IMR-90 (cell line): ENCODE data around the gene PRKCH.
A peak's percentile ranks its signal among the peaks of the same experiment; 100 is the strongest.

Experiments
- CEBPB ChIP-seq: IDR thresholded peaks from 2 replicates; pipeline ENCODE4 v1.6.1; 2012; ENCODE audit warnings: low read depth, low read length, improper control_type of control experiment
- CHD1 ChIP-seq: IDR thresholded peaks from 2 replicates; pipeline ENCODE4 v1.6.1; 2012; ENCODE audit warnings: low read depth, low read length, improper control_type of control experiment
- CTCF ChIP-seq: conservative IDR thresholded peaks from 2 replicates; pipeline ENCODE4 v1.5.1; 2012; ENCODE audit warnings: mild to moderate bottlenecking, low read depth, low read length, improper control_type of control experiment
- ELK1 ChIP-seq: fragments of 150-350 bp; IDR thresholded peaks from 2 replicates; pipeline ENCODE4 v1.6.1; 2016; ENCODE audit warnings: low read depth, mild to moderate bottlenecking, low read length, moderate library complexity, borderline replicate concordance
- FOS ChIP-seq: fragments of 150-350 bp; IDR thresholded peaks from 2 replicates; pipeline ENCODE4 v1.6.1; 2016; ENCODE audit warnings: low read depth, low read length
- MAFK ChIP-seq: IDR thresholded peaks from 2 replicates; pipeline ENCODE4 v1.6.1; 2012; ENCODE audit warnings: low read depth, low read length, improper control_type of control experiment
- POLR2A ChIP-seq: IDR thresholded peaks from 2 replicates; pipeline ENCODE4 v1.6.1; 2012; ENCODE audit warnings: mild to moderate bottlenecking, low read depth, low read length
- RAD21 ChIP-seq: IDR thresholded peaks from 2 replicates; pipeline ENCODE4 v1.6.1; 2012; ENCODE audit warnings: low read length, improper control_type of control experiment
- RCOR1 ChIP-seq: IDR thresholded peaks from 2 replicates; pipeline ENCODE4 v1.6.1; 2012; ENCODE audit warnings: mild to moderate bottlenecking, low read length, improper control_type of control experiment; ENCODE audit not compliant: insufficient replicate concordance
- RFX5 ChIP-seq: IDR thresholded peaks from 2 replicates; pipeline ENCODE4 v1.8.0; 2012; ENCODE audit warnings: low read depth, mild to moderate bottlenecking, low read length, moderate library complexity
- SMC3 ChIP-seq: fragments of 150-350 bp; IDR thresholded peaks from 2 replicates; pipeline ENCODE4 v1.6.1; 2016; ENCODE audit warnings: low read depth, mild to moderate bottlenecking, antibody characterized with exemption, low read length, moderate library complexity
- USF2 ChIP-seq: fragments of 150-350 bp; IDR thresholded peaks from 2 replicates; pipeline ENCODE4 v1.6.1; 2017; ENCODE audit warnings: mild to moderate bottlenecking, antibody characterized with exemption, low read length, low read depth

DNA sequence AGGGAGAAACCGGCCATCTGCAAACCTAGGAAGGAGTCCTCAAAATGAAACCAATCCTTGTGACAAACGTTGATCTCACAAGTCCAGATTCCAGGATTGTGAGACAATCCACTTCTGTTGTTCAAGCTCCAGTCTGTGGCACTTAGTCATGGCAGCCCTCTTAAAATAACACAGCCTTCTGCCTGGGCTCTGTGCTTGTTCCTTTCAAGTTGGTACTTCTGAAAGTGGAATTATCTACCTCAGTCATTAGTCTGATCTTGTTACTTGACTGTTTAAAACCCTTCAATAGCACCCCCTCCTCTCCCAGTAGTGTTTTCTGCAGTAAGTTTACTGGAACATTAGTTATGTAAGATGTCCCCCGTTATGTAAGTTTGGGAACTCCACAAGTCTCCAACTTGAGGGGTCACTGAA is 263.0 kb downstream of the PRKCH start:
- TF ChIP-seq CTCF = no peak
- no peak for TF ChIP-seq CEBPB
- TF ChIP-seq POLR2A = 0 out of 2 replicates have a peak, but pooled peaks have one; percentile 31
- no peak for TF ChIP-seq SMC3
- no peak for TF ChIP-seq RFX5
- no peak for TF ChIP-seq RAD21
- TF ChIP-seq MAFK = no peak
- no peak for TF ChIP-seq RCOR1
- TF ChIP-seq FOS = no peak
- no peak for TF ChIP-seq USF2
- no peak for TF ChIP-seq ELK1
- TF ChIP-seq CHD1 = no peak
